HCT116 (cell line): ENCODE measurements around the gene ACTRT3. TPM values are rescaled to one million over a fixed set of nuclear protein-coding genes. Genes with fewer than 3 reads are reported as not detected.
A peak's percentile ranks its signal among the peaks of the same experiment; 100 is the strongest.

Experiments used
- ATAC-seq: fragments of 200-7000 bp; cut with Tn5 transposase; 2 replicates; pipeline ENCODE4 v1.9.1; 2020; ENCODE audit warnings: mild to moderate bottlenecking, moderate library complexity
- BruUV-seq: library from RNA; stranded (reverse); fragments of 400-500 nt; replicated peaks from 2 replicates; lab custom pipeline; 2021; lab: Mats Ljungman, UMichigan
- CTCF ChIA-PET: fragments of 300-600 bp; sonication (Branson Sonifier 250); formaldehyde crosslinking; loops from one replicate; lab custom pipeline; 2021; ENCODE audit warnings: antibody characterized with exemption; lab: Charles Lee
- POLR2A ChIA-PET: fragments of 300-600, 350-600 bp; sonication (Branson Sonifier 250); formaldehyde crosslinking; loops from one replicate; lab custom pipeline; 2021; ENCODE audit warnings: antibody characterized with exemption; lab: Charles Lee
- RAD21 ChIA-PET, 2 experiments: fragments of 300-600 bp; sonication (Branson Sonifier 250); formaldehyde crosslinking; loops; one replicate each; lab custom pipeline; 2023; ENCODE audit warnings: low total read pairs in 2 of 2; ENCODE audit not compliant: uncharacterized antibody in 2 of 2, unreplicated experiment in 2 of 2, low non-redundant PET in 1 of 2; lab: Charles Lee
- DNase-seq: peaks from one replicate; pipeline ENCODE4 v3.0.0-alpha.2; 2010; ENCODE audit warnings: low read depth, low spot score
- H2AFZ ChIP-seq: fragments of 200-600 bp; shearing (Covaris generic), sonication (generic); 2 replicates; pipeline ENCODE4 v1.6.1; 2017; ENCODE audit warnings: low read depth, mixed run types, mixed read lengths, antibody characterized with exemption, low read length; ENCODE audit not compliant: poor library complexity, severe bottlenecking
- H3K27ac ChIP-seq: 2 replicates; pipeline ENCODE4 v1.5.1; 2012; ENCODE audit warnings: low read depth, low read length
- H3K27me3 ChIP-seq: fragments of 200-600 bp; sonication (generic); 2 replicates; pipeline ENCODE4 v1.6.1; 2016; ENCODE audit warnings: mixed run types, low read length, mixed read lengths; ENCODE audit not compliant: insufficient read depth
- H3K36me3 ChIP-seq, 2 experiments: fragments of 200-500 bp in 1 of 2; fragments of 200-600 bp in 1 of 2; sonication (Bioruptor generic) in 1 of 2; sonication (generic) in 1 of 2; 2 replicates each; pipeline versions ENCODE4 v1.5.1 to v1.6.1; 2014 to 2016; ENCODE audit warnings: low read length in 2 of 2, inconsistent platforms in 1 of 2, mixed read lengths in 1 of 2, mixed run types in 1 of 2; ENCODE audit not compliant: insufficient read depth in 2 of 2, control insufficient read depth in 1 of 2
- H3K4me1 ChIP-seq, 2 experiments: fragments of 200-600 bp in 1 of 2; sonication (generic) in 1 of 2; 2 replicates each; pipeline versions ENCODE4 v1.5.1 to v1.6.1; 2012 to 2017; ENCODE audit warnings: low read length in 2 of 2, inconsistent platforms in 1 of 2, mild to moderate bottlenecking in 1 of 2, mixed read lengths in 1 of 2, mixed run types in 1 of 2, moderate library complexity in 1 of 2; ENCODE audit not compliant: insufficient read depth in 2 of 2, control insufficient read depth in 1 of 2
- H3K4me2 ChIP-seq: fragments of 200-600 bp; sonication (generic); 2 replicates; pipeline ENCODE4 v1.6.1; 2017; ENCODE audit warnings: mixed run types, low read length, mixed read lengths
- H3K4me3 ChIP-seq, 2 experiments: fragments of 200-600 bp in 1 of 2; sonication (generic) in 1 of 2; replicated peaks in 1 of 2; 2 replicates each; pipeline ENCODE4 v1.5.1; 2011 to 2016; ENCODE audit warnings: low read length in 2 of 2, control low read depth in 1 of 2, low read depth in 1 of 2, mild to moderate bottlenecking in 1 of 2, mixed read lengths in 1 of 2, mixed run types in 1 of 2
- H3K79me2 ChIP-seq: fragments of 200-600 bp; sonication (generic); 2 replicates; pipeline ENCODE4 v1.6.1; 2017; ENCODE audit warnings: mild to moderate bottlenecking, mixed run types, low read length, moderate library complexity, mixed read lengths; ENCODE audit not compliant: insufficient read depth
- H3K9ac ChIP-seq: fragments of 200-600 bp; sonication (generic); 2 replicates; pipeline ENCODE4 v1.6.1; 2016; ENCODE audit warnings: low read length, mixed read lengths
- H3K9me2 ChIP-seq: fragments of 200-600 bp; sonication (generic), shearing (Covaris generic); 2 replicates; pipeline ENCODE4 v1.6.1; 2017; ENCODE audit warnings: mixed run types, mild to moderate bottlenecking, moderate library complexity; ENCODE audit not compliant: insufficient read depth
- H3K9me3 ChIP-seq, 2 experiments: fragments of 200-500 bp in 1 of 2; fragments of 200-600 bp in 1 of 2; sonication (Bioruptor generic) in 1 of 2; sonication (generic) in 1 of 2; 2 replicates each; pipeline ENCODE4 v1.6.1; 2014 to 2017; ENCODE audit warnings: low read length in 2 of 2, mixed read lengths in 2 of 2, inconsistent platforms in 1 of 2, low read depth in 1 of 2, mild to moderate bottlenecking in 1 of 2, mixed run types in 1 of 2, moderate library complexity in 1 of 2; ENCODE audit not compliant: control insufficient read depth in 1 of 2, insufficient read depth in 1 of 2
- H4K20me1 ChIP-seq: fragments of 200-600 bp; sonication (generic), shearing (Covaris generic); 2 replicates; pipeline ENCODE4 v1.6.1; 2017; ENCODE audit warnings: mixed run types, mild to moderate bottlenecking, moderate library complexity; ENCODE audit not compliant: insufficient read depth
- ELF1 ChIP-seq: IDR thresholded peaks from 2 replicates; pipeline ENCODE4 v1.6.1; 2012; ENCODE audit warnings: low read depth, borderline replicate concordance
- FOSL1 ChIP-seq: IDR thresholded peaks from 2 replicates; pipeline ENCODE4 v1.6.1; 2012; ENCODE audit warnings: low read depth
- JUND ChIP-seq: IDR thresholded peaks from 2 replicates; pipeline ENCODE4 v1.6.1; 2012
- SP1 ChIP-seq: IDR thresholded peaks from 2 replicates; pipeline ENCODE4 v1.6.1; 2012; ENCODE audit warnings: low read depth
- SRF ChIP-seq: IDR thresholded peaks from 2 replicates; pipeline ENCODE4 v1.6.1; 2012; ENCODE audit warnings: low read depth
- TCF7L2 ChIP-seq: IDR thresholded peaks from 2 replicates; pipeline ENCODE4 v1.7.0; 2011; ENCODE audit warnings: borderline replicate concordance, inconsistent platforms; ENCODE audit not compliant: insufficient read depth, insufficient read length; ENCODE audit errors: extremely low read depth
- YY1 ChIP-seq: IDR thresholded peaks from 2 replicates; pipeline ENCODE4 v1.6.1; 2011; ENCODE audit warnings: low read length, low read depth, moderate library complexity, mild to moderate bottlenecking; ENCODE audit not compliant: insufficient replicate concordance; ENCODE audit errors: extremely low read depth
- ZFX ChIP-seq: fragments of 450-650 bp; IDR thresholded peaks from 2 replicates; pipeline ENCODE4 v1.6.1; 2017
- intact Hi-C: fragments of 100-400 bp; cut with micrococcal nuclease; formaldehyde crosslinking; loops from 2 replicates; pipeline ENCODE4 v1.10.0; 2022
- total RNA-seq: library from RNA; stranded (reverse); gene quantifications from one replicate; pipeline ENCODE4 v1.2.1, GENCODE V29; 2021; ENCODE audit not compliant: unreplicated experiment
- TF ChIP-seq, protein P1 (sequence below): IDR thresholded peaks from 2 replicates; pipeline ENCODE4 v1.6.1; 2012; ENCODE audit warnings: low read depth
- TF ChIP-seq, protein P2 (sequence below), 3 experiments: fragments of 200-600 bp in 1 of 3; sonication (generic) in 1 of 3; IDR thresholded peaks in 2 of 3; conservative IDR thresholded peaks in 1 of 3; 2 replicates each; pipeline ENCODE4 v1.5.1; 2012 to 2017; ENCODE audit warnings: low read depth in 2 of 3, low read length in 2 of 3, antibody characterized with exemption in 1 of 3, borderline replicate concordance in 1 of 3, control low read depth in 1 of 3, mild to moderate bottlenecking in 1 of 3, mixed read lengths in 1 of 3, mixed run types in 1 of 3, moderate library complexity in 1 of 3; ENCODE audit not compliant: insufficient read depth in 1 of 3

ACTRT3 gene
- total RNA-seq, 1 experiment from 2014 or later: 1.2 TPM

DNA sequence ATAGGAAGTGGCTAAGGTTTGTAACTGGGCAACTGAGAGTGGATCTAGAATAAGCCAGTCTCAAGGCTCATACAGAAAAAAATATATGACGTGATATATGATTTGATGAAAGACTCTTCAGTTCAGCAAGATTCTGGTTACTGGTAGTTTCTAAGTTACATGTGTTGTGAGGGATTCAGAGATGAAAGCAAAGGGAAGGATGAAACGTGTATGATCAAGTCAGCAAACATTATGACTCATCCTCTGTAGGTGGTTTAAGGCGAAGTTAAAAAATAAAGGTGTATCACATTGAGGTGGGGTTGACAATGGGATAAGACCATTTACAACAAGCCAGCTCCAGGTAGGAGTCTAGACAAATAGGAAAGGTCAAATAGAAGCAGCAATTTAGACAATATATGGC is 20.7 kb downstream of the ACTRT3 start:
- DNase-seq (no peak), ATAC-seq (peak; percentile 32; the same call in 1 of the 2 replicates)
- H3K27me3 ChIP-seq: 0 out of 2 replicates have a peak, but pooled peaks cover 7% of the 10 kb centered on the region
- H3K36me3 ChIP-seq: no peaks in the 10 kb centered on the region
- no TSS peak for BruUV-seq
- H3K9me3 ChIP-seq: no peaks in the 10 kb centered on the region
- H3K4me3 ChIP-seq: no peak overlapping the region
- H3K9ac ChIP-seq: no peak overlapping the region
- CTCF ChIA-PET: no interaction called here
- H2AFZ ChIP-seq: no peak overlapping the region
- H3K79me2 ChIP-seq: no peaks in the 10 kb centered on the region
- intact Hi-C loops: no loop called here
- RAD21 ChIA-PET: no interaction called here
- POLR2A ChIA-PET: no interaction called here
- peaks cover 0 to 9% of the 10 kb centered on the region in 2 experiments; a peak in 1 of 4 replicates for H3K4me1 ChIP-seq
- peak overlapping the region; percentile 10; the same call in 1 of the 2 replicates for H3K4me2 ChIP-seq
- H3K27ac ChIP-seq: no peak overlapping the region
- no peaks in the 10 kb centered on the region for H4K20me1 ChIP-seq
- TF ChIP-seq FOSL1: 0 out of 2 replicates have a peak, but pooled peaks have one; percentile 6
- TF ChIP-seq YY1: no peak
- TF ChIP-seq SP1: no peak
- peak; percentile 29; the same call in 1 of the 2 replicates for TF ChIP-seq JUND
- TF ChIP-seq TCF7L2: peak; percentile 37
- TF ChIP-seq ELF1: no peak
- no peak for TF ChIP-seq ZFX
- TF ChIP-seq, protein P1, sequence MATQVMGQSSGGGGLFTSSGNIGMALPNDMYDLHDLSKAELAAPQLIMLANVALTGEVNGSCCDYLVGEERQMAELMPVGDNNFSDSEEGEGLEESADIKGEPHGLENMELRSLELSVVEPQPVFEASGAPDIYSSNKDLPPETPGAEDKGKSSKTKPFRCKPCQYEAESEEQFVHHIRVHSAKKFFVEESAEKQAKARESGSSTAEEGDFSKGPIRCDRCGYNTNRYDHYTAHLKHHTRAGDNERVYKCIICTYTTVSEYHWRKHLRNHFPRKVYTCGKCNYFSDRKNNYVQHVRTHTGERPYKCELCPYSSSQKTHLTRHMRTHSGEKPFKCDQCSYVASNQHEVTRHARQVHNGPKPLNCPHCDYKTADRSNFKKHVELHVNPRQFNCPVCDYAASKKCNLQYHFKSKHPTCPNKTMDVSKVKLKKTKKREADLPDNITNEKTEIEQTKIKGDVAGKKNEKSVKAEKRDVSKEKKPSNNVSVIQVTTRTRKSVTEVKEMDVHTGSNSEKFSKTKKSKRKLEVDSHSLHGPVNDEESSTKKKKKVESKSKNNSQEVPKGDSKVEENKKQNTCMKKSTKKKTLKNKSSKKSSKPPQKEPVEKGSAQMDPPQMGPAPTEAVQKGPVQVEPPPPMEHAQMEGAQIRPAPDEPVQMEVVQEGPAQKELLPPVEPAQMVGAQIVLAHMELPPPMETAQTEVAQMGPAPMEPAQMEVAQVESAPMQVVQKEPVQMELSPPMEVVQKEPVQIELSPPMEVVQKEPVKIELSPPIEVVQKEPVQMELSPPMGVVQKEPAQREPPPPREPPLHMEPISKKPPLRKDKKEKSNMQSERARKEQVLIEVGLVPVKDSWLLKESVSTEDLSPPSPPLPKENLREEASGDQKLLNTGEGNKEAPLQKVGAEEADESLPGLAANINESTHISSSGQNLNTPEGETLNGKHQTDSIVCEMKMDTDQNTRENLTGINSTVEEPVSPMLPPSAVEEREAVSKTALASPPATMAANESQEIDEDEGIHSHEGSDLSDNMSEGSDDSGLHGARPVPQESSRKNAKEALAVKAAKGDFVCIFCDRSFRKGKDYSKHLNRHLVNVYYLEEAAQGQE: no peak
- no peak for TF ChIP-seq SRF
- TF ChIP-seq, protein P2, sequence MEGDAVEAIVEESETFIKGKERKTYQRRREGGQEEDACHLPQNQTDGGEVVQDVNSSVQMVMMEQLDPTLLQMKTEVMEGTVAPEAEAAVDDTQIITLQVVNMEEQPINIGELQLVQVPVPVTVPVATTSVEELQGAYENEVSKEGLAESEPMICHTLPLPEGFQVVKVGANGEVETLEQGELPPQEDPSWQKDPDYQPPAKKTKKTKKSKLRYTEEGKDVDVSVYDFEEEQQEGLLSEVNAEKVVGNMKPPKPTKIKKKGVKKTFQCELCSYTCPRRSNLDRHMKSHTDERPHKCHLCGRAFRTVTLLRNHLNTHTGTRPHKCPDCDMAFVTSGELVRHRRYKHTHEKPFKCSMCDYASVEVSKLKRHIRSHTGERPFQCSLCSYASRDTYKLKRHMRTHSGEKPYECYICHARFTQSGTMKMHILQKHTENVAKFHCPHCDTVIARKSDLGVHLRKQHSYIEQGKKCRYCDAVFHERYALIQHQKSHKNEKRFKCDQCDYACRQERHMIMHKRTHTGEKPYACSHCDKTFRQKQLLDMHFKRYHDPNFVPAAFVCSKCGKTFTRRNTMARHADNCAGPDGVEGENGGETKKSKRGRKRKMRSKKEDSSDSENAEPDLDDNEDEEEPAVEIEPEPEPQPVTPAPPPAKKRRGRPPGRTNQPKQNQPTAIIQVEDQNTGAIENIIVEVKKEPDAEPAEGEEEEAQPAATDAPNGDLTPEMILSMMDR (IDR thresholded peaks at IDR 0.05 in 2 of 3, conservative IDR thresholded peaks at IDR 0.05 in 1 of 3; ENCODE audit: borderline replicate concordance in 1 of 3, insufficient read depth in 1 of 3, low read depth in 2 of 3, low read length in 2 of 3): no peak
- no peaks in the 10 kb centered on the region for H3K9me2 ChIP-seq
